Endothelial cell (in vitro differentiated cells): ENCODE results near the gene NXNL1. TPM values are rescaled to one million over a fixed set of nuclear protein-coding genes. Genes with fewer than 3 reads are reported as not detected.

ENCODE experiments used
- DNase-seq: peaks from one replicate; pipeline ENCODE4 v3.0.0; 2021; ENCODE audit warnings: low spot score
- H3K27ac Mint-ChIP-seq: one replicate; pipeline ENCODE4 v1.8.0; 2021; ENCODE audit warnings: mixed read lengths, inconsistent platforms; ENCODE audit not compliant: unreplicated experiment
- H3K27me3 Mint-ChIP-seq: one replicate; pipeline ENCODE4 v1.8.0; 2021; ENCODE audit warnings: mild to moderate bottlenecking, moderate library complexity, mixed read lengths, inconsistent platforms; ENCODE audit not compliant: unreplicated experiment
- H3K36me3 Mint-ChIP-seq: one replicate; pipeline ENCODE4 v1.8.0; 2021; ENCODE audit warnings: mild to moderate bottlenecking, low read depth, mixed read lengths, inconsistent platforms; ENCODE audit not compliant: unreplicated experiment
- H3K4me1 Mint-ChIP-seq: one replicate; pipeline ENCODE4 v1.8.0; 2021; ENCODE audit warnings: mild to moderate bottlenecking, mixed read lengths, inconsistent platforms; ENCODE audit not compliant: unreplicated experiment
- H3K4me3 Mint-ChIP-seq: one replicate; pipeline ENCODE4 v1.8.0; 2021; ENCODE audit warnings: mild to moderate bottlenecking, mixed read lengths, inconsistent platforms; ENCODE audit not compliant: unreplicated experiment
- H3K9me3 Mint-ChIP-seq: one replicate; pipeline ENCODE4 v1.8.0; 2021; ENCODE audit warnings: mixed read lengths, inconsistent platforms; ENCODE audit not compliant: unreplicated experiment
- CTCF ChIP-seq: fragments of 200-600 bp; sonication (generic); IDR thresholded peaks from one replicate; pipeline ENCODE4 v1.5.0; 2021; ENCODE audit warnings: antibody characterized with exemption; ENCODE audit not compliant: unreplicated experiment
- total RNA-seq: library from RNA; stranded (reverse); fragmentation: NEBNext Ultra II Directional; extraction: Animal tissue kit (Norgen Biotek cat#: 25700); gene quantifications from one replicate; pipeline ENCODE4 v1.2.1, GENCODE V29; 2021; ENCODE audit not compliant: unreplicated experiment

The NXNL1 gene
- total RNA-seq, 1 donor from 2014 or later = not detected

- Mint-ChIP-seq H3K4me3 (no peak overlapping the region), H3K4me1 (peaks cover 24% of the 10 kb centered on the region), H3K27me3 (peaks cover 7% of the 10 kb centered on the region), H3K27ac (no peak overlapping the region), H3K9me3 (no peaks in the 10 kb centered on the region), H3K36me3 (no peaks in the 10 kb centered on the region)
- no peak for TF ChIP-seq CTCF
- DNase-seq = no peak
Measured at GRCh38 chr19:17466487-17466850, 5.7 kb upstream of the NXNL1 start.

GRCh38 chr19:17458970-17459369, 1.8 kb downstream of the NXNL1 start:
- DNase-seq = no peak
- Mint-ChIP-seq H3K27me3 (peaks cover 3% of the 10 kb centered on the region), H3K9me3 (no peaks in the 10 kb centered on the region), H3K4me1 (no peaks in the 10 kb centered on the region), H3K4me3 (no peak overlapping the region), H3K27ac (no peak overlapping the region), H3K36me3 (no peaks in the 10 kb centered on the region)
- TF ChIP-seq CTCF = no peak

GRCh38 chr19:17457616-17458015, 3.1 kb downstream of the NXNL1 start:
- H3K4me1 Mint-ChIP-seq = no peaks in the 10 kb centered on the region
- no peak for TF ChIP-seq CTCF

GRCh38 chr19:17456127-17456526, 4.6 kb downstream of the NXNL1 start:
- no peaks in the 10 kb centered on the region for H3K9me3 Mint-ChIP-seq
- no peaks in the 10 kb centered on the region for H3K36me3 Mint-ChIP-seq
- H3K27me3 Mint-ChIP-seq = peaks cover 6% of the 10 kb centered on the region
- no peak for TF ChIP-seq CTCF
- no peak overlapping the region for H3K4me3 Mint-ChIP-seq
- no peaks in the 10 kb centered on the region for H3K4me1 Mint-ChIP-seq
- H3K27ac Mint-ChIP-seq = no peak overlapping the region
- no peak for DNase-seq

More at GRCh38 chr19:17457616-17458015, 3.1 kb downstream of the NXNL1 start:
- H3K4me3 Mint-ChIP-seq = no peak overlapping the region
- H3K36me3 Mint-ChIP-seq = no peaks in the 10 kb centered on the region
- H3K9me3 Mint-ChIP-seq = no peaks in the 10 kb centered on the region
- DNase-seq = no peak
- H3K27ac Mint-ChIP-seq = no peak overlapping the region
- H3K27me3 Mint-ChIP-seq = peaks cover 6% of the 10 kb centered on the region

GRCh38 chr19:17455308-17456123, 5.2 kb downstream of the NXNL1 start:
- peak; percentile 22 for DNase-seq
- Mint-ChIP-seq H3K4me1 (no peaks in the 10 kb centered on the region), H3K27me3 (peaks cover 6% of the 10 kb centered on the region), H3K9me3 (no peaks in the 10 kb centered on the region), H3K27ac (no peak overlapping the region), H3K36me3 (no peaks in the 10 kb centered on the region), H3K4me3 (no peak overlapping the region)
- no peak for TF ChIP-seq CTCF
